ENCODE results near the gene OR2L5. TPM values are rescaled to one million over a fixed set of nuclear protein-coding genes. Genes with fewer than 3 reads are reported as not detected.

Gene OR2L5
- total and polyA plus RNA-seq, 4 experiments from 2014 or later: 0.23 to 0.25 TPM; not detected in 2

DNA sequence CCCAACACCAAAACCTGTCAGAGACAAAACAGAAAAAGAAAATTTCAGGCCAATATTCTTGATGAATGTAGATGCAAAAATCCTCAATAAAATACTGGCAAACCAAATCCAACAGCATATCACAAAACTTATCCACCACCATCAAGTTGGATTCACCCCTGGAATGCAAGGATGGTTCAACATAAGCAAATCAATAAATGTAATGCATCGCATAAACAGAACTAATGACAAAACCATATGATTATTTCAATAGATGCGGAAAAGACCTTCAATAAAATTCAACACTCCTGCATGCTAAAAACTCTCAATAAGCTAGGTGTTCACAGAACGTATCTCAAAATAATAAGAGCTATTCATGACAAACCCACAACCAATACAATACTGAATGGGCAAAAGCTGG lies 3.8 kb upstream of the OR2L5 start:
- no peak overlapping the region for H3K4me3 Mint-ChIP-seq
- H3K27me3 Mint-ChIP-seq: no peaks in the 10 kb centered on the region
- POLR2A ChIA-PET (ENCODE audit: partially characterized antibody): no interaction called here

DNA sequence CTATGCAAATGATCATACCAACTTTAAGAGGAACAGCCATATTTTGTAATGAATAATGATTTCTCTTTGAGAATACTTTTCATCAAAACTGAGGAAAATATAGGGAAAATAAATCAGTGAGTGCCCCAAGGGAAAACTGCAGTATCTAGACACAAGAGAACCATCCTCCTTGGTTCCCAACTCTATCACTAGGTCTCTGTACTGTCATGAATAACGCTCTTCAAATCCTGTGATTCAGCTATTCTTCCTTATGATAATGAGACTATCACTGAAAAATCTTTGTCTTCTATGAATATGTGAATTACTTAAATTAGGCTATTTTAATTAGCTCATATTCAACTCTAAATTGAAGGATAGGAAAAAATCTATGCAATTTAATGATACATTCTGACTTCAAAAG lies 2.3 kb downstream of the OR2L5 start:
- Mint-ChIP-seq H3K4me3 (no peak overlapping the region), H3K27me3 (no peaks in the 10 kb centered on the region), H3K9me3 (peaks cover 1 to 35% (median 14%) of the 10 kb centered on the region in 8 donors), H3K27ac (no peak overlapping the region), H3K36me3 (peaks cover 0 to 4% of the 10 kb centered on the region in 2 donors), H3K4me1 (no peaks in the 10 kb centered on the region)
- no peaks in the 10 kb centered on the region for H3K36me3 ChIP-seq (ENCODE audit: insufficient read depth, low read length)
- peaks cover 0 to 5% of the 10 kb centered on the region in 2 donors for H3K9me3 ChIP-seq (ENCODE audit: control insufficient read depth in 1 of 2, low read length in 2 of 2)
- no peak overlapping the region for H3K27ac ChIP-seq (ENCODE audit: low read depth, low read length)
- ChIA-PET POLR2A (ENCODE audit: partially characterized antibody) (no interaction called here), CTCF (ENCODE audit: partially characterized antibody) (no interaction called here)
- intact Hi-C loops (cut with micrococcal nuclease): no loop called here
- H3K4me3 ChIP-seq (ENCODE audit: low read length in 2 of 2): no peak overlapping the region
- H3K4me1 ChIP-seq (ENCODE audit: insufficient read depth, low read length): no peaks in the 10 kb centered on the region
- DNase-seq: no peak
- no peaks in the 10 kb centered on the region for H3K27me3 ChIP-seq (ENCODE audit: insufficient read depth, low read length)

More for the DNA sequence above, 3.8 kb upstream of the OR2L5 start:
- Histone ChIP-seq H3K9me3 (ENCODE audit: control insufficient read depth in 1 of 2, low read length in 2 of 2) (peaks cover 0 to 10% of the 10 kb centered on the region in 2 donors), H3K27me3 (ENCODE audit: insufficient read depth, low read length) (no peaks in the 10 kb centered on the region), H3K4me1 (ENCODE audit: insufficient read depth, low read length) (no peaks in the 10 kb centered on the region), H3K27ac (ENCODE audit: low read depth, low read length) (no peak overlapping the region), H3K4me3 (ENCODE audit: low read length in 2 of 2) (no peak overlapping the region), H3K36me3 (ENCODE audit: insufficient read depth, low read length) (no peaks in the 10 kb centered on the region)
- Mint-ChIP-seq H3K4me1 (no peaks in the 10 kb centered on the region), H3K9me3 (peaks cover 5 to 61% (median 41%) of the 10 kb centered on the region in 8 donors), H3K36me3 (peaks cover 5 to 6% of the 10 kb centered on the region in 2 donors), H3K27ac (no peak overlapping the region)
- DNase-seq: peak in 1 of 5 donors; percentile 2
- intact Hi-C loops (cut with micrococcal nuclease): no loop called here
- CTCF ChIA-PET (ENCODE audit: partially characterized antibody): no interaction called here

- no peaks in the 10 kb centered on the region for H3K27me3 ChIP-seq (ENCODE audit: insufficient read depth, low read length)
- no peaks in the 10 kb centered on the region for H3K4me1 ChIP-seq (ENCODE audit: insufficient read depth, low read length)
- H3K27me3 Mint-ChIP-seq: no peaks in the 10 kb centered on the region
- ChIA-PET CTCF (ENCODE audit: partially characterized antibody) (no interaction called here), POLR2A (ENCODE audit: partially characterized antibody) (no interaction called here)
- no peak within 1 kb of the TSS for H3K4me3 ChIP-seq (ENCODE audit: low read length in 2 of 2)
- no peak within 1 kb of the TSS for H3K27ac Mint-ChIP-seq
- intact Hi-C loops (cut with micrococcal nuclease): no loop called here
- H3K4me3 Mint-ChIP-seq: no peak within 1 kb of the TSS
- H3K4me1 Mint-ChIP-seq: no peaks in the 10 kb centered on the region
- peaks cover 0 to 4% of the 10 kb centered on the region in 2 donors for H3K9me3 ChIP-seq (ENCODE audit: control insufficient read depth in 1 of 2, low read length in 2 of 2)
- no peak for DNase-seq
- no peak within 1 kb of the TSS for H3K27ac ChIP-seq (ENCODE audit: low read depth, low read length)
- H3K36me3 Mint-ChIP-seq: peaks cover 0 to 3% of the 10 kb centered on the region in 2 donors
- H3K36me3 ChIP-seq (ENCODE audit: insufficient read depth, low read length): no peaks in the 10 kb centered on the region
- H3K9me3 Mint-ChIP-seq: peaks cover 2 to 46% (median 26%) of the 10 kb centered on the region in 8 donors
Measured at GRCh38 chr1:248029770-248030169, 16.3 kb downstream of the OR2L5 start, which contains the start of gene OR2L2. TSS of gene OR2L2 (plus strand) at chr1:248030070. CDS start at chr1:248038268, 8,198 bp downstream.

GRCh38 chr1:248045209-248045608 lies 31.7 kb downstream of the OR2L5 start:
- Histone ChIP-seq H3K36me3 (ENCODE audit: insufficient read depth, low read length) (no peaks in the 10 kb centered on the region), H3K4me3 (ENCODE audit: low read length in 2 of 2) (no peak overlapping the region), H3K9me3 (ENCODE audit: control insufficient read depth in 1 of 2, low read length in 2 of 2) (no peaks in the 10 kb centered on the region), H3K27me3 (ENCODE audit: insufficient read depth, low read length) (no peaks in the 10 kb centered on the region), H3K27ac (ENCODE audit: low read depth, low read length) (no peak overlapping the region), H3K4me1 (ENCODE audit: insufficient read depth, low read length) (no peaks in the 10 kb centered on the region)
- H3K4me3 Mint-ChIP-seq: no peak overlapping the region
- ChIA-PET CTCF (ENCODE audit: partially characterized antibody) (no interaction called here), POLR2A (ENCODE audit: partially characterized antibody) (no interaction called here)
- intact Hi-C loops (cut with micrococcal nuclease): no loop called here
- H3K27me3 Mint-ChIP-seq: no peaks in the 10 kb centered on the region
- H3K36me3 Mint-ChIP-seq: no peaks in the 10 kb centered on the region
- H3K4me1 Mint-ChIP-seq: no peaks in the 10 kb centered on the region
- H3K9me3 Mint-ChIP-seq: peaks cover 3 to 31% (median 22%) of the 10 kb centered on the region in 8 donors
- H3K27ac Mint-ChIP-seq: no peak overlapping the region
- DNase-seq: no peak

GRCh38 chr1:248046536-248046935 lies 33.1 kb downstream of the OR2L5 start, which contains the start of gene OR2L3:
TSS of gene OR2L3 (plus strand) at chr1:248046836. CDS start at chr1:248060682, 13,846 bp downstream.
- no peak within 1 kb of the TSS for H3K4me3 ChIP-seq (ENCODE audit: low read length in 2 of 2)
- no peak within 1 kb of the TSS for H3K27ac ChIP-seq (ENCODE audit: low read depth, low read length)
- DNase-seq: no peak
- no peaks in the 10 kb centered on the region for H3K36me3 Mint-ChIP-seq
- H3K9me3 ChIP-seq (ENCODE audit: control insufficient read depth in 1 of 2, low read length in 2 of 2): no peaks in the 10 kb centered on the region
- H3K27me3 Mint-ChIP-seq: no peaks in the 10 kb centered on the region
- peaks cover 3 to 24% (median 20%) of the 10 kb centered on the region in 8 donors for H3K9me3 Mint-ChIP-seq
- H3K27me3 ChIP-seq (ENCODE audit: insufficient read depth, low read length): no peaks in the 10 kb centered on the region
- no peaks in the 10 kb centered on the region for H3K36me3 ChIP-seq (ENCODE audit: insufficient read depth, low read length)
- H3K4me3 Mint-ChIP-seq: no peak within 1 kb of the TSS
- intact Hi-C loops (cut with micrococcal nuclease): no loop called here
- H3K27ac Mint-ChIP-seq: no peak within 1 kb of the TSS
- POLR2A ChIA-PET (ENCODE audit: partially characterized antibody): no interaction called here
- H3K4me1 ChIP-seq (ENCODE audit: insufficient read depth, low read length): no peaks in the 10 kb centered on the region
- CTCF ChIA-PET (ENCODE audit: partially characterized antibody): no interaction called here
- no peaks in the 10 kb centered on the region for H3K4me1 Mint-ChIP-seq

DNA sequence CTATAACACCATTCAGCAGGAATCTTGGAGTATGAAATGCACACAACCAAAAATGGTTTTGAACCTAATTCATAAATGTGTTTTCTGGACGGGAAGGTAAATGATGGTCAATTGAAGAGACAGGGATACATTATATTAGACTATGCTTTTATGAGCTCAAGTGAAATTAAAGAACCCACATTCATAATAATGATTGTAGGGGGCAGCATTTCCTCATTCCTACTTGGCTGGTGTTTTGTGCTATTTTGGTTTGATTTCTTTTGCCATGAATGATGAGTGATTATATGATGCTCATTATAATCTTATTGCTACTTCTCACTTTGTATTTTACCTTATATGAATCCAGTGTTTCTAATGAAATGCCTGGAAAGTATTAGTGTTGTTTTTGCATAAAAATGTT lies 33.5 kb downstream of the OR2L5 start:
- no peak overlapping the region for H3K4me3 Mint-ChIP-seq
- Histone ChIP-seq H3K27me3 (ENCODE audit: insufficient read depth, low read length) (no peaks in the 10 kb centered on the region), H3K36me3 (ENCODE audit: insufficient read depth, low read length) (no peaks in the 10 kb centered on the region), H3K27ac (ENCODE audit: low read depth, low read length) (no peak overlapping the region), H3K4me1 (ENCODE audit: insufficient read depth, low read length) (no peaks in the 10 kb centered on the region), H3K9me3 (ENCODE audit: control insufficient read depth in 1 of 2, low read length in 2 of 2) (no peaks in the 10 kb centered on the region), H3K4me3 (ENCODE audit: low read length in 2 of 2) (no peak overlapping the region)
- H3K27me3 Mint-ChIP-seq: no peaks in the 10 kb centered on the region
- peaks cover 3 to 24% (median 20%) of the 10 kb centered on the region in 8 donors for H3K9me3 Mint-ChIP-seq
- no peaks in the 10 kb centered on the region for H3K36me3 Mint-ChIP-seq
- no peak overlapping the region for H3K27ac Mint-ChIP-seq
- intact Hi-C loops (cut with micrococcal nuclease): no loop called here
- ChIA-PET POLR2A (ENCODE audit: partially characterized antibody) (no interaction called here), CTCF (ENCODE audit: partially characterized antibody) (no interaction called here)
- no peaks in the 10 kb centered on the region for H3K4me1 Mint-ChIP-seq
- no peak for DNase-seq

DNA sequence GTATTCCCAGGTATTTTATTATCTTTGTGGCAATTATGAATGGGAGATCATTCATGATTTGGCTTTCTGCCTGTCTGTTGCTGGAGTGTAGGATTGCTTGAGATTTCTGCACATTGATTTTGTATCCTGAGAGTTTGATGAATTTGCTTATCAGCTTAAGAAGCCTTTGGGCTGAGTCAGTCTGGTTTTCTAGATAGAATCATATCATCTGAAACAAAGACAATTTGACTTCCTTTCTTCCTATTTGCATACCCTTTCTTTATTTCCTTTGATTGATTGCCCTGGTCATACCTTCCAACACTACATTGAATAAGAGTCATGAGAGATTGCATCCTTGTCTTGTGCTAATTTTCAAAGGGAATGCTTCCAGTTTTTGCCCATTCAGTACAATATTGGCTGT lies 41.2 kb downstream of the OR2L5 start:
- Histone ChIP-seq H3K9me3 (ENCODE audit: control insufficient read depth in 1 of 2, low read length in 2 of 2) (no peaks in the 10 kb centered on the region), H3K4me1 (ENCODE audit: insufficient read depth, low read length) (no peaks in the 10 kb centered on the region), H3K4me3 (ENCODE audit: low read length in 2 of 2) (no peak overlapping the region), H3K27ac (ENCODE audit: low read depth, low read length) (no peak overlapping the region), H3K27me3 (ENCODE audit: insufficient read depth, low read length) (no peaks in the 10 kb centered on the region), H3K36me3 (ENCODE audit: insufficient read depth, low read length) (no peaks in the 10 kb centered on the region)
- Mint-ChIP-seq H3K4me1 (no peaks in the 10 kb centered on the region), H3K4me3 (no peak overlapping the region), H3K27ac (no peak overlapping the region), H3K27me3 (no peaks in the 10 kb centered on the region), H3K36me3 (no peaks in the 10 kb centered on the region), H3K9me3 (peaks cover 5 to 29% (median 21%) of the 10 kb centered on the region in 8 donors)
- ChIA-PET POLR2A (ENCODE audit: partially characterized antibody) (no interaction called here), CTCF (ENCODE audit: partially characterized antibody) (no interaction called here)
- DNase-seq: no peak
- intact Hi-C loops (cut with micrococcal nuclease): no loop called here

GRCh38 chr1:248055261-248055660 lies 41.8 kb downstream of the OR2L5 start:
- peaks cover 5 to 29% (median 21%) of the 10 kb centered on the region in 8 donors for H3K9me3 Mint-ChIP-seq
- H3K36me3 ChIP-seq (ENCODE audit: insufficient read depth, low read length): no peaks in the 10 kb centered on the region
- POLR2A ChIA-PET (ENCODE audit: partially characterized antibody): no interaction called here
- no peaks in the 10 kb centered on the region for H3K4me1 ChIP-seq (ENCODE audit: insufficient read depth, low read length)
- no peaks in the 10 kb centered on the region for H3K27me3 Mint-ChIP-seq
- H3K27me3 ChIP-seq (ENCODE audit: insufficient read depth, low read length): no peaks in the 10 kb centered on the region
- no peak overlapping the region for H3K27ac ChIP-seq (ENCODE audit: low read depth, low read length)
- CTCF ChIA-PET (ENCODE audit: partially characterized antibody): no interaction called here
- H3K36me3 Mint-ChIP-seq: no peaks in the 10 kb centered on the region
- DNase-seq: no peak
- intact Hi-C loops (cut with micrococcal nuclease): no loop called here
- H3K9me3 ChIP-seq (ENCODE audit: control insufficient read depth in 1 of 2, low read length in 2 of 2): no peaks in the 10 kb centered on the region
- H3K4me3 Mint-ChIP-seq: no peak overlapping the region
- H3K4me3 ChIP-seq (ENCODE audit: low read length in 2 of 2): no peak overlapping the region
- H3K27ac Mint-ChIP-seq: no peak overlapping the region
- no peaks in the 10 kb centered on the region for H3K4me1 Mint-ChIP-seq
